ENCODE measurements around the gene SLC41A2. TPM values are rescaled to one million over a fixed set of nuclear protein-coding genes. Genes with fewer than 3 reads are reported as not detected.
A peak's percentile ranks its signal among the peaks of the same experiment; 100 is the strongest.
"Not testable (repeated sequence)": the region's sequence is repeated elsewhere in the genome, so short reads cannot be mapped to it uniquely, and the experiment has no call there.

Gene SLC41A2
- total and polyA plus RNA-seq, 4 experiments from 2014 or later, result 0.07 to 3.7 (median 2.0) TPM

- Histone ChIP-seq H3K9me3 (ENCODE audit: control insufficient read depth in 1 of 2, low read length in 2 of 2) (no peaks in the 10 kb centered on the region), H3K36me3 (ENCODE audit: insufficient read depth, low read length) (no peaks in the 10 kb centered on the region), H3K27ac (ENCODE audit: low read depth, low read length) (peak overlapping the region; percentile 40), H3K4me1 (ENCODE audit: insufficient read depth, low read length) (peaks cover 17% of the 10 kb centered on the region), H3K4me3 (ENCODE audit: low read length in 2 of 2) (peak overlapping the region in 1 of 2 donors; percentile 48), H3K27me3 (ENCODE audit: insufficient read depth, low read length) (no peaks in the 10 kb centered on the region)
- Mint-ChIP-seq H3K4me1 (peaks cover 13 to 30% (median 21%) of the 10 kb centered on the region in 4 donors), H3K36me3 (peaks cover 0 to 4% of the 10 kb centered on the region in 2 donors), H3K27me3 (no peaks in the 10 kb centered on the region), H3K9me3 (no peaks in the 10 kb centered on the region), H3K4me3 (peak overlapping the region; percentile 84 to 97 (median 87)), H3K27ac (peak overlapping the region; percentile 61 to 83 (median 71))
- CTCF ChIA-PET (ENCODE audit: partially characterized antibody), result interaction anchor here (1.0 to 1.6 kb wide), 2 partner anchors 12 to 575 kb away, joined by 4 to 5 read pairs; no protein-coding TSS in a partner anchor
- DNase-seq, result peak in 1 of 5 donors; percentile 1
- POLR2A ChIA-PET (ENCODE audit: partially characterized antibody), result interaction anchor here (1.9 kb wide), 1 partner anchor 80 kb away, joined by 4 read pairs; no protein-coding TSS in a partner anchor
- intact Hi-C loops (cut with micrococcal nuclease), result loop anchor here (2.0 to 5.0 kb wide), 2 partner anchors 80 to 276 kb away; no protein-coding TSS in a partner anchor
Measured at GRCh38 chr12:104956870-104957718, 996 bp downstream of the SLC41A2 start.

GRCh38 chr12:104955703-104956102 is 2.4 kb downstream of the SLC41A2 start:
- Histone ChIP-seq H3K9me3 (ENCODE audit: control insufficient read depth in 1 of 2, low read length in 2 of 2) (no peaks in the 10 kb centered on the region), H3K27me3 (ENCODE audit: insufficient read depth, low read length) (no peaks in the 10 kb centered on the region), H3K4me3 (ENCODE audit: low read length in 2 of 2) (no peak overlapping the region), H3K27ac (ENCODE audit: low read depth, low read length) (no peak overlapping the region), H3K4me1 (ENCODE audit: insufficient read depth, low read length) (peaks cover 17% of the 10 kb centered on the region), H3K36me3 (ENCODE audit: insufficient read depth, low read length) (no peaks in the 10 kb centered on the region)
- no peak for DNase-seq
- no peaks in the 10 kb centered on the region for H3K9me3 Mint-ChIP-seq
- ChIA-PET POLR2A (ENCODE audit: partially characterized antibody) (no interaction called here), CTCF (ENCODE audit: partially characterized antibody) (interaction anchor here (1.6 kb wide), 1 partner anchor 574 kb away, joined by 5 read pairs; no protein-coding TSS in a partner anchor)
- peaks cover 0 to 4% of the 10 kb centered on the region in 2 donors for H3K36me3 Mint-ChIP-seq
- H3K4me1 Mint-ChIP-seq, result peaks cover 13 to 30% (median 21%) of the 10 kb centered on the region in 4 donors
- H3K4me3 Mint-ChIP-seq, result peak overlapping the region in 1 of 8 donors; percentile 43
- peak overlapping the region in 1 of 7 donors; percentile 57 for H3K27ac Mint-ChIP-seq
- H3K27me3 Mint-ChIP-seq, result no peaks in the 10 kb centered on the region
- intact Hi-C loops (cut with micrococcal nuclease), result loop anchor here (2.0 to 5.0 kb wide), 2 partner anchors 82 to 275 kb away; no protein-coding TSS in a partner anchor

- DNase-seq, result no peak
- H3K36me3 ChIP-seq (ENCODE audit: insufficient read depth, low read length), result no peaks in the 10 kb centered on the region
- POLR2A ChIA-PET (ENCODE audit: partially characterized antibody), result interaction anchor here (1.1 kb wide), 1 partner anchor 19 kb away, joined by 3 read pairs; no protein-coding TSS in a partner anchor
- Mint-ChIP-seq H3K27me3 (no peaks in the 10 kb centered on the region), H3K27ac (no peak overlapping the region), H3K36me3 (peaks cover 0 to 2% of the 10 kb centered on the region in 2 donors), H3K9me3 (no peaks in the 10 kb centered on the region), H3K4me3 (no peak overlapping the region), H3K4me1 (peaks cover 3 to 11% (median 7%) of the 10 kb centered on the region in 4 donors)
- H3K27me3 ChIP-seq (ENCODE audit: insufficient read depth, low read length), result no peaks in the 10 kb centered on the region
- H3K27ac ChIP-seq (ENCODE audit: low read depth, low read length), result no peak overlapping the region
- CTCF ChIA-PET (ENCODE audit: partially characterized antibody), result interaction anchor here (0.8 kb wide), 1 partner anchor 14 kb away, joined by 3 read pairs; no protein-coding TSS in a partner anchor
- H3K4me1 ChIP-seq (ENCODE audit: insufficient read depth, low read length), result peaks cover 6% of the 10 kb centered on the region
- no peak overlapping the region for H3K4me3 ChIP-seq (ENCODE audit: low read length in 2 of 2)
- no peaks in the 10 kb centered on the region for H3K9me3 ChIP-seq (ENCODE audit: control insufficient read depth in 1 of 2, low read length in 2 of 2)
- intact Hi-C loops (cut with micrococcal nuclease), result no loop called here
Measured at GRCh38 chr12:104953323-104953722, 4.8 kb downstream of the SLC41A2 start.

GRCh38 chr12:104952816-104953215 is 5.3 kb downstream of the SLC41A2 start:
- H3K27me3 ChIP-seq (ENCODE audit: insufficient read depth, low read length), result no peaks in the 10 kb centered on the region
- no peaks in the 10 kb centered on the region for H3K36me3 ChIP-seq (ENCODE audit: insufficient read depth, low read length)
- ChIA-PET CTCF (ENCODE audit: partially characterized antibody) (no interaction called here), POLR2A (ENCODE audit: partially characterized antibody) (no interaction called here)
- H3K4me3 ChIP-seq (ENCODE audit: low read length in 2 of 2), result no peak overlapping the region
- peaks cover 0 to 2% of the 10 kb centered on the region in 2 donors for H3K36me3 Mint-ChIP-seq
- H3K4me1 ChIP-seq (ENCODE audit: insufficient read depth, low read length), result peaks cover 6% of the 10 kb centered on the region
- H3K9me3 ChIP-seq (ENCODE audit: control insufficient read depth in 1 of 2, low read length in 2 of 2), result no peaks in the 10 kb centered on the region
- no peak overlapping the region for H3K4me3 Mint-ChIP-seq
- H3K27ac Mint-ChIP-seq, result peak overlapping the region in 1 of 7 donors; percentile 4
- H3K27me3 Mint-ChIP-seq, result no peaks in the 10 kb centered on the region
- H3K27ac ChIP-seq (ENCODE audit: low read depth, low read length), result no peak overlapping the region
- no peak for DNase-seq
- H3K4me1 Mint-ChIP-seq, result peaks cover 3 to 10% (median 7%) of the 10 kb centered on the region in 4 donors
- intact Hi-C loops (cut with micrococcal nuclease), result no loop called here
- no peaks in the 10 kb centered on the region for H3K9me3 Mint-ChIP-seq

- Mint-ChIP-seq H3K27ac (no peak overlapping the region), H3K4me1 (peaks cover 0 to 5% (median 2%) of the 10 kb centered on the region in 4 donors), H3K27me3 (no peaks in the 10 kb centered on the region), H3K4me3 (no peak overlapping the region), H3K36me3 (no peaks in the 10 kb centered on the region), H3K9me3 (no peaks in the 10 kb centered on the region)
- H3K27me3 ChIP-seq (ENCODE audit: insufficient read depth, low read length), result no peaks in the 10 kb centered on the region
- H3K4me1 ChIP-seq (ENCODE audit: insufficient read depth, low read length), result peaks cover under 1% of the 10 kb centered on the region
- POLR2A ChIA-PET (ENCODE audit: partially characterized antibody), result no interaction called here
- no peaks in the 10 kb centered on the region for H3K36me3 ChIP-seq (ENCODE audit: insufficient read depth, low read length)
- DNase-seq, result no peak
- CTCF ChIA-PET (ENCODE audit: partially characterized antibody), result no interaction called here
- H3K4me3 ChIP-seq (ENCODE audit: low read length in 2 of 2), result no peak overlapping the region
- intact Hi-C loops (cut with micrococcal nuclease), result no loop called here
- H3K9me3 ChIP-seq (ENCODE audit: control insufficient read depth in 1 of 2, low read length in 2 of 2), result no peaks in the 10 kb centered on the region
- no peak overlapping the region for H3K27ac ChIP-seq (ENCODE audit: low read depth, low read length)
Measured at GRCh38 chr12:104951759-104952509, 6.2 kb downstream of the SLC41A2 start.

GRCh38 chr12:104948716-104949115 is 9.4 kb downstream of the SLC41A2 start:
- H3K4me1 Mint-ChIP-seq, result not testable (repeated sequence)

GRCh38 chr12:104944252-104944651 is 13.8 kb downstream of the SLC41A2 start:
- DNase-seq, result no peak
- Histone ChIP-seq H3K9me3 (ENCODE audit: control insufficient read depth in 1 of 2, low read length in 2 of 2) (no peaks in the 10 kb centered on the region), H3K4me1 (ENCODE audit: insufficient read depth, low read length) (no peaks in the 10 kb centered on the region), H3K4me3 (ENCODE audit: low read length in 2 of 2) (no peak overlapping the region), H3K27ac (ENCODE audit: low read depth, low read length) (no peak overlapping the region), H3K36me3 (ENCODE audit: insufficient read depth, low read length) (no peaks in the 10 kb centered on the region), H3K27me3 (ENCODE audit: insufficient read depth, low read length) (no peaks in the 10 kb centered on the region)
- ChIA-PET CTCF (ENCODE audit: partially characterized antibody) (no interaction called here), POLR2A (ENCODE audit: partially characterized antibody) (no interaction called here)
- H3K4me1 Mint-ChIP-seq, result no peaks in the 10 kb centered on the region
- H3K27ac Mint-ChIP-seq, result no peak overlapping the region
- H3K4me3 Mint-ChIP-seq, result no peak overlapping the region
- H3K9me3 Mint-ChIP-seq, result peaks cover 0 to 17% (median 4%) of the 10 kb centered on the region in 8 donors
- intact Hi-C loops (cut with micrococcal nuclease), result no loop called here
- no peaks in the 10 kb centered on the region for H3K27me3 Mint-ChIP-seq
- H3K36me3 Mint-ChIP-seq, result no peaks in the 10 kb centered on the region

More at GRCh38 chr12:104948716-104949115, 9.4 kb downstream of the SLC41A2 start:
- CTCF ChIA-PET (ENCODE audit: partially characterized antibody); POLR2A ChIA-PET (ENCODE audit: partially characterized antibody); H3K27ac ChIP-seq (ENCODE audit: low read depth, low read length); H3K4me1 ChIP-seq (ENCODE audit: insufficient read depth, low read length); intact Hi-C loops (cut with micrococcal nuclease); H3K9me3 ChIP-seq (ENCODE audit: control insufficient read depth in 1 of 2, low read length in 2 of 2); H3K9me3 Mint-ChIP-seq; H3K36me3 Mint-ChIP-seq; H3K4me3 Mint-ChIP-seq; H3K36me3 ChIP-seq (ENCODE audit: insufficient read depth, low read length); H3K27ac Mint-ChIP-seq; H3K27me3 Mint-ChIP-seq; DNase-seq; H3K27me3 ChIP-seq (ENCODE audit: insufficient read depth, low read length); H3K4me3 ChIP-seq (ENCODE audit: low read length in 2 of 2): not testable (repeated sequence)

Data from CD4-positive, alpha-beta memory T cell (primary cell).